GM12878 (cell line): ENCODE data around the gene COX6A2. TPM values are rescaled to one million over a fixed set of nuclear protein-coding genes. Genes with fewer than 3 reads are reported as not detected.

Experiments used
- ATAC-seq: fragments of 200-7000 bp; cut with Tn5 transposase; 3 replicates; pipeline ENCODE4 v1.9.1; 2020; ENCODE audit warnings: mild to moderate bottlenecking, moderate library complexity
- BruUV-seq: library from RNA; stranded (reverse); fragments of 400-500 nt; replicated peaks from 2 replicates; lab custom pipeline; 2021; lab: Mats Ljungman, UMichigan
- CTCF ChIA-PET: fragments of 300-600 bp; sonication (Branson Sonifier 250); formaldehyde crosslinking; extraction: SDS; loops from one replicate; lab custom pipeline; 2021; ENCODE audit warnings: inconsistent platforms; lab: Yijun Ruan, JAX
- POLR2A ChIA-PET: fragments of 350-600 bp; formaldehyde crosslinking; extraction: SDS; loops from one replicate; lab custom pipeline; 2021; ENCODE audit warnings: inconsistent platforms; lab: Charles Lee
- RAD21 ChIA-PET: fragments of 300-600 bp; sonication (Branson Sonifier 250); formaldehyde crosslinking; loops from one replicate; lab custom pipeline; 2023; ENCODE audit warnings: antibody characterized with exemption; ENCODE audit not compliant: unreplicated experiment; lab: Charles Lee
- SMC1A ChIA-PET: fragments of 300-600 bp; sonication (Branson Sonifier 250); formaldehyde crosslinking; loops from one replicate; lab custom pipeline; 2023; ENCODE audit not compliant: unreplicated experiment, uncharacterized antibody; lab: Charles Lee
- DNase-seq: peaks from one replicate; pipeline ENCODE4 v3.0.0-alpha.2; 2011; ENCODE audit warnings: low read depth, low spot score
- FAIRE-seq: peaks from 3 replicates; lab custom pipeline; 2011; peaks lifted over from hg19 to GRCh38; lab: Jason Lieb, UNC
- H2AFZ ChIP-seq: 2 replicates; pipeline ENCODE4 v1.6.0; 2011; ENCODE audit warnings: low read depth, low read length, control low read depth; ENCODE audit not compliant: control insufficient read depth
- H3K27ac ChIP-seq: 2 replicates; pipeline ENCODE4 v1.5.1; 2011; ENCODE audit warnings: control low read depth; ENCODE audit not compliant: control insufficient read depth, insufficient read depth
- H3K27me3 ChIP-seq, 2 experiments: replicated peaks in 1 of 2; 2 replicates each; pipeline versions ENCODE4 v1.6.0 to v1.6.1; 2011; ENCODE audit warnings: low read length in 1 of 2; ENCODE audit not compliant: control insufficient read depth in 2 of 2, insufficient read depth in 2 of 2
- H3K36me3 ChIP-seq, 2 experiments: 2 replicates each; pipeline ENCODE4 v1.5.1; 2011; ENCODE audit warnings: low read length in 1 of 2; ENCODE audit not compliant: control insufficient read depth in 2 of 2, insufficient read depth in 2 of 2
- H3K4me1 ChIP-seq: 2 replicates; pipeline ENCODE4 v1.6.1; 2011; ENCODE audit warnings: mild to moderate bottlenecking, low read length, moderate library complexity, mixed read lengths; ENCODE audit not compliant: control insufficient read depth, insufficient read depth
- H3K4me2 ChIP-seq: 2 replicates; pipeline ENCODE4 v1.6.0; 2011; ENCODE audit warnings: control low read depth; ENCODE audit not compliant: control insufficient read depth, insufficient read depth
- H3K4me3 ChIP-seq: fragments of 200-600 bp; sonication (generic); 2 replicates; pipeline ENCODE4 v1.5.1; 2016
- H3K79me2 ChIP-seq: 2 replicates; pipeline ENCODE4 v1.6.0; 2011; ENCODE audit warnings: low read length; ENCODE audit not compliant: control insufficient read depth, insufficient read depth
- H3K9ac ChIP-seq: 2 replicates; pipeline ENCODE4 v1.8.0; 2011; ENCODE audit warnings: low read length, control low read depth, mixed read lengths; ENCODE audit not compliant: control insufficient read depth, insufficient read depth
- H3K9me3 ChIP-seq: replicated peaks from 3 replicates; pipeline ENCODE4 v1.5.1; 2011; ENCODE audit warnings: mild to moderate bottlenecking, low read length; ENCODE audit not compliant: control insufficient read depth, insufficient read depth
- H4K20me1 ChIP-seq: 2 replicates; pipeline ENCODE4 v1.6.0; 2011; ENCODE audit not compliant: control insufficient read depth, insufficient read depth
- BCL11A ChIP-seq: IDR thresholded peaks from 2 replicates; pipeline ENCODE4 v1.6.1; 2011; ENCODE audit warnings: low read depth, low read length
- BMI1 ChIP-seq: fragments of 450-650 bp; IDR thresholded peaks from 2 replicates; pipeline ENCODE4 v1.6.1; 2016; ENCODE audit warnings: mild to moderate bottlenecking, moderate library complexity, borderline replicate concordance
- E4F1 ChIP-seq: fragments of 450-650 bp; IDR thresholded peaks from 2 replicates; pipeline ENCODE4 v1.6.1; 2018; ENCODE audit warnings: borderline replicate concordance, mild to moderate bottlenecking; ENCODE audit not compliant: partially characterized antibody
- EZH2 ChIP-seq: IDR thresholded peaks from 2 replicates; pipeline ENCODE4 v1.6.1; 2012; ENCODE audit warnings: low read depth, mild to moderate bottlenecking, control low read depth, inconsistent platforms, low read length, borderline replicate concordance; ENCODE audit not compliant: control insufficient read depth
- GATAD2B ChIP-seq: fragments of 450-650 bp; conservative IDR thresholded peaks from 2 replicates; pipeline ENCODE4 v1.6.1; 2017; ENCODE audit warnings: low read depth, mild to moderate bottlenecking, moderate library complexity
- HDGF ChIP-seq: fragments of 450-650 bp; IDR thresholded peaks from 2 replicates; pipeline ENCODE4 v1.6.1; 2016; ENCODE audit warnings: antibody characterized with exemption
- KDM1A ChIP-seq: fragments of 200-600 bp; sonication (generic); IDR thresholded peaks from 2 replicates; pipeline ENCODE4 v1.6.1; 2016; ENCODE audit warnings: borderline replicate concordance
- MEF2A ChIP-seq: IDR thresholded peaks from 2 replicates; pipeline ENCODE4 v1.6.1; 2011; ENCODE audit warnings: low read depth, mild to moderate bottlenecking, low read length, moderate library complexity; ENCODE audit not compliant: insufficient read depth
- MYB ChIP-seq: fragments of 150-350 bp; IDR thresholded peaks from 2 replicates; pipeline ENCODE4 v1.6.1; 2014; ENCODE audit warnings: mild to moderate bottlenecking, low read depth, low read length, borderline replicate concordance
- POLR2A ChIP-seq: IDR thresholded peaks from 2 replicates; pipeline ENCODE4 v1.6.1; 2011; ENCODE audit warnings: low read depth, mild to moderate bottlenecking, low read length
- RBBP5 ChIP-seq: fragments of 200-600 bp; sonication (generic); conservative IDR thresholded peaks from 2 replicates; pipeline ENCODE4 v1.6.1; 2016
- RCOR1 ChIP-seq: conservative IDR thresholded peaks from 2 replicates; pipeline ENCODE4 v1.6.1; 2012; ENCODE audit warnings: low read depth, low read length, improper control_type of control experiment
- SMAD5 ChIP-seq: IDR thresholded peaks from 2 replicates; pipeline ENCODE4 v1.6.1; 2016; ENCODE audit warnings: antibody characterized with exemption, low read depth
- SMARCA5 ChIP-seq: fragments of 450-650 bp; IDR thresholded peaks from 2 replicates; pipeline ENCODE4 v1.6.1; 2017; ENCODE audit warnings: mild to moderate bottlenecking
- USF2 ChIP-seq: IDR thresholded peaks from 2 replicates; pipeline ENCODE4 v1.6.1; 2011; ENCODE audit warnings: low read depth, low read length, improper control_type of control experiment, borderline replicate concordance
- WGBS: methylation state at CpG from one replicate; pipeline ENCODE4 v1.1.6; 2016; ENCODE audit warnings: low lambda C conversion rate; ENCODE audit not compliant: insufficient replicate concordance, insufficient coverage; ENCODE audit errors: missing lambda C conversion rate; 5-methylcytosine and 5-hydroxymethylcytosine counted together
- in situ Hi-C: fragments of 300-500 bp; cut with MboI; formaldehyde crosslinking; loops from 9 replicates; pipeline ENCODE4 v1.14.3; 2018; ENCODE audit warnings: mixed read lengths
- intact Hi-C: fragments of 100-400 bp; cut with micrococcal nuclease; formaldehyde crosslinking; loops from one replicate; pipeline ENCODE4 v1.14.2; 2022; ENCODE audit not compliant: unreplicated experiment
- polyA plus RNA-seq, 11 experiments: library from polyadenylated mRNA; depleted of rRNA in 4 of 11; unstranded in 6 of 11; stranded (reverse) in 5 of 11; fragments of >200 nt; fragmentation: Nextera tagmentation in 4 of 11; fragmentation: Illumina TruSeq in 1 of 11; extraction: Ambion mirVana in 4 of 11; extraction: Trizol in 1 of 11; gene quantifications; 1 replicate in 1 of 11; 2 replicates in 10 of 11; pipeline versions ENCODE4 v1.2.1 to v1.2.3, GENCODE V29; 2011 to 2016; ENCODE audit warnings: inconsistent platforms in 2 of 11, missing spikeins in 2 of 11, low read depth in 1 of 11
- total RNA-seq, 4 experiments: library from RNA; depleted of rRNA in 3 of 4; stranded (reverse); fragments of >200 nt in 3 of 4; fragmentation: Illumina TruSeq in 1 of 4; extraction: Trizol in 1 of 4; gene quantifications; 2 replicates each; pipeline versions ENCODE4 v1.2.1 to v1.2.3, GENCODE V29; 2013 to 2021

Gene COX6A2
- total and polyA plus RNA-seq, 10 of the 15 experiments (the other 5 are each of a cell fraction or from before 2014, with no cell fraction given): not detected

DNA sequence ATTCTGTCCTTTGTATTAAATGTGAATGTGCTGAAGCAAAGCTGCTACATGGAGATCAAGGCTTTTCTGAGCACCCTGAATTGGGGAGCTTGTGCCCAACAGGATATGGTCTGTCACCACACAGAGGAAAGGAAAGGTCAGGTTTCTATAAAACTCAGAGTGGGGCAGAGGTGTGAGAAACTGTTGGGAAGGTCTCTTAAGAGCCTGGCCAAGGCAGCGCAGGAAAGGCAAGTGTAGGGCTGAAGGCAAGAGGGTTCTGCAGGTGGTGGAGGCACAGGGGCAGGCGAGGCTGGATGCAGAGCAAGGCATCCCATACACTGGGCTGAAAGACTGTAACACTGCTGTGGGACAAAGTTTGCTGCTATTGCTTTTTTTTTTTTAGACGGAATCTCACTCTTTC is 8.1 kb downstream of the COX6A2 start:
- Histone ChIP-seq H4K20me1 (no peaks in the 10 kb centered on the region), H3K36me3 (no peaks in the 10 kb centered on the region), H3K4me2 (peak overlapping the region; percentile 25; the same call in 1 of the 2 replicates), H3K4me3 (no peak overlapping the region), H3K79me2 (no peaks in the 10 kb centered on the region), H3K9me3 (peaks cover 4% of the 10 kb centered on the region; the same call in 2 of the 3 replicates), H2AFZ (no peak overlapping the region), H3K27me3 (no peaks in the 10 kb centered on the region), H3K4me1 (peaks cover 20% of the 10 kb centered on the region), H3K9ac (no peak overlapping the region), H3K27ac (no peak overlapping the region)
- ChIA-PET RAD21 (interaction anchor here (0.7 to 1.2 kb wide), 4 partner anchors 11 to 458 kb away, joined by 3 to 5 read pairs (median 4); no protein-coding TSS in a partner anchor), SMC1A (interaction anchor here (0.6 to 2.4 kb wide), 8 partner anchors 10 to 155 kb away, joined by 3 to 10 read pairs (median 5); partner anchors contain the start of gene ITGAD), CTCF (interaction anchor here (0.7 to 3.8 kb wide), 6 partner anchors 10 to 156 kb away, joined by 3 to 20 read pairs (median 5); partner anchors contain the start of genes COX6A2 and ITGAD), POLR2A (interaction anchor here (0.7 to 1.4 kb wide), 4 partner anchors 10 to 437 kb away, joined by 3 to 4 read pairs (median 3); no protein-coding TSS in a partner anchor)
- in situ Hi-C loops (no loop called here), intact Hi-C loops (no loop called here)
- ATAC-seq (peak; percentile 40), FAIRE-seq (no peak), DNase-seq (no peak)
- WGBS: 42% methylated on average over 3 of the region's 3 CpGs
- BruUV-seq: no TSS peak
- TF ChIP-seq MEF2A: no peak
- no peak for TF ChIP-seq GATAD2B
- no peak for TF ChIP-seq SMAD5
- no peak for TF ChIP-seq EZH2
- no peak for TF ChIP-seq RCOR1
- TF ChIP-seq POLR2A: no peak
- no peak for TF ChIP-seq RBBP5
- TF ChIP-seq BMI1: no peak
- TF ChIP-seq SMARCA5: no peak
- no peak for TF ChIP-seq KDM1A
- TF ChIP-seq E4F1: no peak
- TF ChIP-seq USF2: no peak
- no peak for TF ChIP-seq HDGF
- no peak for TF ChIP-seq MYB
- no peak for TF ChIP-seq BCL11A
